Measurements from ENCODE around the gene HTRA1.

GRCh38 chr10:122497241-122497640, 35.9 kb downstream of the HTRA1 start:
- TF ChIP-seq POLR2A (IDR thresholded peaks at IDR 0.05) (no peak), POLR2AphosphoS5 (IDR thresholded peaks at IDR 0.05) (no peak), CTCF (IDR thresholded peaks at IDR 0.05 in 8 of 11, conservative IDR thresholded peaks at IDR 0.05 in 3 of 11) (no peak)
